K562 (cell line): ENCODE results near the gene NDRG3. TPM values are rescaled to one million over a fixed set of nuclear protein-coding genes. Genes with fewer than 3 reads are reported as not detected.
A peak's percentile ranks its signal among the peaks of the same experiment; 100 is the strongest.
"Not testable (repeated sequence)": the region's sequence is repeated elsewhere in the genome, so short reads cannot be mapped to it uniquely, and the experiment has no call there.

ENCODE experiments used
- ATAC-seq: fragments of 200-7000 bp; cut with Tn5 transposase; 3 replicates; pipeline ENCODE4 v1.9.1; 2020; ENCODE audit warnings: moderate library complexity
- BruUV-seq: library from RNA; stranded (reverse); fragments of 400-500 nt; replicated peaks from 2 replicates; lab custom pipeline; 2021; lab: Mats Ljungman, UMichigan
- CTCF ChIA-PET: fragments of 300-600 bp; formaldehyde crosslinking; extraction: SDS; loops from one replicate; lab custom pipeline; 2021; ENCODE audit warnings: low intra/inter-chr PET ratio; lab: Yijun Ruan, JAX
- POLR2A ChIA-PET: fragments of 300-600, 350-650 bp; sonication (Branson Sonifier 250); formaldehyde crosslinking; extraction: SDS; loops from one replicate; lab custom pipeline; 2021; ENCODE audit warnings: antibody characterized with exemption, inconsistent platforms; lab: Yijun Ruan, JAX
- DNase-seq, 4 experiments: peaks; one replicate each; pipeline versions ENCODE4 v3.0.0 to v3.0.0-alpha.2; 2011 to 2018; ENCODE audit warnings: low spot score in 3 of 4, mixed read lengths in 3 of 4; ENCODE audit errors: extremely low read depth in 1 of 4
- FAIRE-seq: peaks from 2 replicates; lab custom pipeline; 2011; peaks lifted over from hg19 to GRCh38; lab: Jason Lieb, UNC
- H2AFZ ChIP-seq: 2 replicates; pipeline ENCODE4 v1.6.0; 2011; ENCODE audit warnings: low read depth, low read length, control low read depth, inconsistent platforms
- H3K27ac ChIP-seq: fragments of 200-600 bp; 3 replicates; pipeline ENCODE4 v1.8.0; 2011; ENCODE audit warnings: low read depth, mild to moderate bottlenecking, control low read depth, inconsistent platforms, low read length, moderate library complexity, mixed read lengths; ENCODE audit errors: extremely low read depth
- H3K27me3 ChIP-seq, 2 experiments: fragments of 300-600 bp in 1 of 2; 2 replicates in 1 of 2; 3 replicates in 1 of 2; pipeline versions ENCODE4 v1.6.0 to v1.8.0; 2011; ENCODE audit warnings: inconsistent platforms in 2 of 2, low read length in 2 of 2, mild to moderate bottlenecking in 1 of 2, mixed read lengths in 1 of 2, moderate library complexity in 1 of 2; ENCODE audit not compliant: control insufficient read depth in 2 of 2, insufficient read depth in 2 of 2
- H3K36me3 ChIP-seq: fragments of 300-600 bp; 3 replicates; pipeline ENCODE4 v1.8.0; 2011; ENCODE audit warnings: mild to moderate bottlenecking, low read length, inconsistent platforms; ENCODE audit not compliant: control insufficient read depth, insufficient read depth
- H3K4me1 ChIP-seq, 2 experiments: fragments of 200-600 bp in 1 of 2; replicated peaks in 1 of 2; 2 replicates in 1 of 2; 3 replicates in 1 of 2; pipeline versions ENCODE4 v1.5.1 to v1.8.0; 2011; ENCODE audit warnings: inconsistent platforms in 2 of 2, low read length in 2 of 2, mild to moderate bottlenecking in 1 of 2, mixed read lengths in 1 of 2, moderate library complexity in 1 of 2; ENCODE audit not compliant: control insufficient read depth in 2 of 2, insufficient read depth in 2 of 2
- H3K4me2 ChIP-seq: 2 replicates; pipeline ENCODE4 v1.6.1; 2011; ENCODE audit warnings: low read length, control low read depth, inconsistent platforms, mixed read lengths; ENCODE audit not compliant: insufficient read depth
- H3K4me3 ChIP-seq: fragments of 200-600 bp; sonication (generic), shearing (Covaris generic); 2 replicates; pipeline ENCODE4 v1.5.1; 2016; ENCODE audit warnings: control low read depth, inconsistent platforms
- H3K79me2 ChIP-seq: fragments of 200-600 bp; 3 replicates; pipeline ENCODE4 v1.8.0; 2011; ENCODE audit warnings: low read length, inconsistent platforms; ENCODE audit not compliant: control insufficient read depth, insufficient read depth
- H3K9ac ChIP-seq, 2 experiments: 2 replicates each; pipeline versions ENCODE4 v1.6.0 to v1.6.1; 2011; ENCODE audit warnings: low read depth in 2 of 2, low read length in 2 of 2, control low read depth in 1 of 2, inconsistent platforms in 1 of 2, mild to moderate bottlenecking in 1 of 2, mixed read lengths in 1 of 2; ENCODE audit not compliant: insufficient read depth in 1 of 2
- H3K9me1 ChIP-seq: one replicate; pipeline ENCODE4 v1.6.0; 2011; ENCODE audit warnings: inconsistent platforms, mild to moderate bottlenecking, low read length, moderate library complexity; ENCODE audit not compliant: control insufficient read depth, insufficient read depth
- H3K9me3 ChIP-seq: replicated peaks from 2 replicates; pipeline ENCODE4 v1.5.1; 2011; ENCODE audit warnings: low read depth, low read length, inconsistent platforms; ENCODE audit not compliant: control insufficient read depth, insufficient read depth
- H4K20me1 ChIP-seq: replicated peaks from 2 replicates; pipeline ENCODE4 v1.6.1; 2011; ENCODE audit warnings: low read length, inconsistent platforms, mixed read lengths; ENCODE audit not compliant: control insufficient read depth, insufficient read depth
- C11orf30 ChIP-seq: fragments of 450-650 bp; IDR thresholded peaks from 2 replicates; pipeline ENCODE4 v1.6.1; 2016; ENCODE audit warnings: low read depth, mild to moderate bottlenecking
- MAFF ChIP-seq: IDR thresholded peaks from 2 replicates; pipeline ENCODE4 v1.6.1; 2012; ENCODE audit warnings: low read length, improper control_type of control experiment
- MAFG ChIP-seq: fragments of 450-650 bp; conservative IDR thresholded peaks from 2 replicates; pipeline ENCODE4 v1.6.1; 2016; ENCODE audit warnings: missing genetic modification characterization, missing compliant biosample characterization
- NFE2 ChIP-seq: IDR thresholded peaks from 2 replicates; pipeline ENCODE4 v1.6.1; 2014; ENCODE audit warnings: antibody characterized with exemption, low read depth
- ZNF316 ChIP-seq: fragments of 450-650 bp; IDR thresholded peaks from 2 replicates; pipeline ENCODE4 v1.6.1; 2016
- WGBS: fragments of 100-300 bp; shearing (Covaris generic); methylation state at CpG from one replicate; pipeline ENCODE4 v1.1.6; 2016; ENCODE audit warnings: low coverage, mixed read lengths; ENCODE audit not compliant: insufficient coverage; ENCODE audit errors: missing lambda C conversion rate; 5-methylcytosine and 5-hydroxymethylcytosine counted together
- in situ Hi-C: fragments of 300-500 bp; cut with MboI; formaldehyde crosslinking; loops from 4 replicates; pipeline ENCODE4 v1.15.0; 2018; ENCODE audit warnings: inconsistent platforms, mixed read lengths
- intact Hi-C: fragments of 100-400 bp; cut with micrococcal nuclease; formaldehyde crosslinking; loops from 2 replicates; pipeline ENCODE4 v1.14.2; 2022
- polyA plus RNA-seq, 8 experiments: library from polyadenylated mRNA; depleted of rRNA in 4 of 8; stranded (reverse) in 5 of 8; unstranded in 3 of 8; fragments of >200 nt; fragmentation: Nextera tagmentation in 2 of 8; fragmentation: Illumina TruSeq in 1 of 8; extraction: Ambion mirVana in 2 of 8; extraction: Trizol in 1 of 8; gene quantifications; 2 replicates each; pipeline versions ENCODE4 v1.2.1 to v1.2.3, GENCODE V29; 2011 to 2014; ENCODE audit warnings: inconsistent platforms in 1 of 8, missing spikeins in 1 of 8
- total RNA-seq, 7 experiments: library from RNA; depleted of rRNA in 6 of 7; stranded (reverse); fragments of >200 nt in 6 of 7; fragmentation: Illumina TruSeq in 2 of 7; extraction: Trizol in 2 of 7; gene quantifications; 2 replicates each; pipeline versions ENCODE4 v1.2.1 to v1.2.3, GENCODE V29; 2011 to 2021; ENCODE audit warnings: low replicate concordance in 1 of 7

The NDRG3 gene
- total and polyA plus RNA-seq, 9 of the 15 experiments (the other 6 are each of a cell fraction or from before 2014, with no cell fraction given) = 14.6 to 39.4 (median 24.4) TPM

GRCh38 chr20:36608388-36608728 lies 137.5 kb downstream of the NDRG3 start:
- H3K9me1 ChIP-seq, in situ Hi-C loops, ATAC-seq, intact Hi-C loops, BruUV-seq, DNase-seq, H2AFZ ChIP-seq, H3K27ac ChIP-seq, H3K9ac ChIP-seq: not testable (repeated sequence)
- WGBS = 92% methylated on average over 4 of the region's 6 CpGs
- POLR2A ChIA-PET = interaction anchor here (0.6 kb wide), 1 partner anchor 861 kb away, joined by 3 read pairs; no protein-coding TSS in a partner anchor
- peaks cover 31% of the 10 kb centered on the region for H3K79me2 ChIP-seq
- TF ChIP-seq NFE2 (peak; percentile 30; the same call in 1 of the 2 replicates), ZNF316 (peak; percentile 76), C11orf30 (peak; percentile 43; the same call in 1 of the 2 replicates), MAFG (tag) (peak; percentile 39; the same call in 1 of the 2 replicates), MAFF (peak; percentile 19; the same call in 1 of the 2 replicates)
- TF ChIP-seq, all 486 proteins: peak for 5; not testable (repeated sequence) for 481
- H3K36me3 ChIP-seq = peaks cover 54% of the 10 kb centered on the region
- H3K4me1 ChIP-seq, H3K4me3 ChIP-seq, H3K27me3 ChIP-seq, CTCF ChIA-PET, FAIRE-seq, H4K20me1 ChIP-seq, H3K4me2 ChIP-seq, H3K9me3 ChIP-seq: not testable (repeated sequence)
